ENCODE measurements around the gene WDR5B.
A peak's percentile ranks its signal among the peaks of the same experiment; 100 is the strongest.

WDR5B gene

GRCh38 chr3:122407946-122408345 lies 7.9 kb downstream of the WDR5B start:
- no peak for DNase-seq

- no peak for DNase-seq
Observed at GRCh38 chr3:122406198-122406597, 9.7 kb downstream of the WDR5B start.

- no peak for DNase-seq
Observed at GRCh38 chr3:122405015-122405414, 10.8 kb downstream of the WDR5B start.

- peak; percentile 36 to 74 (median 52) for DNase-seq
Observed at GRCh38 chr3:122403489-122403888, 12.4 kb downstream of the WDR5B start.

GRCh38 chr3:122398920-122399319 lies 16.9 kb downstream of the WDR5B start:
- no peak for DNase-seq

GRCh38 chr3:122397201-122397600 lies 18.7 kb downstream of the WDR5B start:
- no peak for DNase-seq

- no peak for DNase-seq
Observed at GRCh38 chr3:122396511-122396910, 19.4 kb downstream of the WDR5B start.

- no peak for DNase-seq
Observed at GRCh38 chr3:122395582-122395981, 20.3 kb downstream of the WDR5B start.

GRCh38 chr3:122394173-122394572 lies 21.7 kb downstream of the WDR5B start:
- DNase-seq: no peak

GRCh38 chr3:122392868-122393844 lies 22.7 kb downstream of the WDR5B start:
- DNase-seq: peak; percentile 32 to 83 (median 64)

- no peak for DNase-seq
Observed at GRCh38 chr3:122391681-122392446, 24.0 kb downstream of the WDR5B start.

- DNase-seq: no peak
Observed at GRCh38 chr3:122390665-122391064, 25.2 kb downstream of the WDR5B start.

GRCh38 chr3:122389892-122390291 lies 26.0 kb downstream of the WDR5B start:
- DNase-seq: no peak

GRCh38 chr3:122389197-122389596 lies 26.7 kb downstream of the WDR5B start:
- no peak for DNase-seq

- no peak for DNase-seq
Observed at GRCh38 chr3:122387709-122388108, 28.2 kb downstream of the WDR5B start.

- peak; percentile 96 to 98 (median 97) for DNase-seq
Observed at GRCh38 chr3:122383771-122384697, 31.8 kb downstream of the WDR5B start, which contains the start of gene FAM162A. Gene FAM162A (plus strand): TSS chr3:122384182. CDS start chr3:122384266, 84 bp downstream.

- peak; percentile 87 to 93 (median 90) for DNase-seq
Observed at GRCh38 chr3:122382888-122383666, 32.8 kb downstream of the WDR5B start, which contains the start of gene MIX23. Gene MIX23 (minus strand): TSS chr3:122383231. CDS start chr3:122383224, 7 bp downstream.

- peak; percentile 14 to 58 (median 36) for DNase-seq
Observed at GRCh38 chr3:122377975-122378374, 37.9 kb downstream of the WDR5B start.

GRCh38 chr3:122374034-122374433 lies 41.8 kb downstream of the WDR5B start:
- no peak for DNase-seq

- DNase-seq: no peak
Observed at GRCh38 chr3:122366379-122366749, 49.5 kb downstream of the WDR5B start.
